GM19351 (cell line): Measurements from ENCODE around the gene OCIAD1.
"Not testable (repeated sequence)": the region's sequence is repeated elsewhere in the genome, so short reads cannot be mapped to it uniquely, and the experiment has no call there.

Experiments used
- ATAC-seq: cut with Tn5 transposase; IDR thresholded peaks from one replicate; pipeline ENCODE4 v1.9.1; 2021; ENCODE audit warnings: mild to moderate bottlenecking, moderate library complexity; ENCODE audit not compliant: unreplicated experiment

The OCIAD1 gene, protein sequence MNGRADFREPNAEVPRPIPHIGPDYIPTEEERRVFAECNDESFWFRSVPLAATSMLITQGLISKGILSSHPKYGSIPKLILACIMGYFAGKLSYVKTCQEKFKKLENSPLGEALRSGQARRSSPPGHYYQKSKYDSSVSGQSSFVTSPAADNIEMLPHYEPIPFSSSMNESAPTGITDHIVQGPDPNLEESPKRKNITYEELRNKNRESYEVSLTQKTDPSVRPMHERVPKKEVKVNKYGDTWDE

DNA sequence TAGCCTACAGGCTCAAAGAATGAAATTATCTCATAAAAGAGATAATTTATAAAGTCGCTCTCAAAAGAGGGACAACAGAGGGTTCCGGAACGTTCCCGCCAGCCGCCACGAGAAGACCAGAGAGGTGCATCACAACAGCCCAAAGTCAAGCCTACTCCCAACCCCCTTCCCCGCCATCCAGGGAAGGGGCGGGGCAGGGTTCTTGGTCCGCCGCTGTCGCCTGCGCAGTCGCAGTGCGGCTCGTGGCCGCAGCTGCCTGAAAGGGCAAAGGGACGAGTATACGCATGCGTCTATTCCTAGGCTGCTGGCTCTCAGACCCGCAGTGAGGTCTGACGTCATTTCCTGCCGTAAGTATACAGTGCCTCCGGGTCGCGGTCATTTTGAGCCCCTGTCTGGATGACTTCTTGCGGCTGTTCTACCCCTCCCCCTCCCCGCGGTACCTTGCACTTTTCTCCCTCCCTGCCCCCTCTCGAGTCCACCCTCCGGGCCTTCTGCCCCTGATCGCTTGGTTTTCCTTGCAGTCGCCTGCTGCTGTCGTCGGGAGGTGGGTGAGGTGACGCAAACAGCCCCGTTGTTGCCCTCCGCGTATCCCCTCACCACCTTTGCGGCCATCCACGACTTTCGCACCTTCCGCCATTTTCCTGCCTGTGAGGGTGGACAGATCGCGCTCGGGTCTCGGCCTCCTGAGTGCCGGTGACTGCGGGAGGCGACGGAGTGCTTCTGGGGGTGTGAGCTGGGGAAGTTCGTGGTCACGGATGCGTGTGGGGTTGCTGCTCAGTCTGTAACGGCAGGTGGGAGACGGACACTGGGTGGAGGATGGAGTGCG lies at the start of gene OCIAD1:
Gene OCIAD1 (plus strand): TSS at position 383 of the 826 bp plus-strand sequence. CDS start 1,537 bp downstream, outside the sequence.
- peak; percentile 98 for ATAC-seq

DNA sequence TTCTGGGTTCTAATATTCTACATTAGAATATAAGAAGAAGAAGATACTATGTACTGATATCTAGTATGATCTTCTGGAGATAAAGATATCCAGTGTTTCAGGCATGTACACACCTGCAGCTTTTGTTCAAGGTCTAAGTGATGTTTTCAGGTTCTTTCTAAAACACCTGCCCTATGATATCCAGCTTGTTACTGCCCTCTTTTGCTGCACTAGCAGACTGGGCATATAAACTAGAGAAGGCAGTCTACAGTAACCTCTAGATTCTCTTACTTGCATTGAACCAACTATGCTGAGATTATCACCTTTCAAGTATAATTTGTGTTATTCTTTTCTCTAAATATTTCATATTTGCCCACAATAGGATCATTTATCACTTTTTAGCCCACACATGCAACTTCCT lies 48.9 kb upstream of the OCIAD1 start:
- ATAC-seq, result no peak

DNA sequence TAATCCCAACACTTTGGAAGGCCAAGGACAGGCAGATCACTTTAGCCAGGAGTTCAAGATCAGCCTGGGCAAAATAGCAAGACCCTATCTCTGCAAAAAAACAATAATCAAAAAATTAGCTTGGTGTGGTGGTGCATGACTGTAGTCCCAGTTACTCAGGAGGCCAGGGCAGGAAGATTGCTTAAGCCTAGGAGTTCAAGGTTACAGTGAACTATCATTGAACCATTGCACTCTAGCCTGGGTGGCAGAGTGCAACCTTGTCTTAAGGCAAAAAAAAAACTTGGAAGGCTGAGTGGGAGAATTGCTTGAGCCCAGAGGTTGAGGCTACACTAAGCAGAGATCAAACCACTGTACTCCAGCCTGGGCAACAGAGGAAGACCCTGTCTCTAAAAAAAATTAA lies 45.6 kb upstream of the OCIAD1 start:
- ATAC-seq, result no peak

DNA sequence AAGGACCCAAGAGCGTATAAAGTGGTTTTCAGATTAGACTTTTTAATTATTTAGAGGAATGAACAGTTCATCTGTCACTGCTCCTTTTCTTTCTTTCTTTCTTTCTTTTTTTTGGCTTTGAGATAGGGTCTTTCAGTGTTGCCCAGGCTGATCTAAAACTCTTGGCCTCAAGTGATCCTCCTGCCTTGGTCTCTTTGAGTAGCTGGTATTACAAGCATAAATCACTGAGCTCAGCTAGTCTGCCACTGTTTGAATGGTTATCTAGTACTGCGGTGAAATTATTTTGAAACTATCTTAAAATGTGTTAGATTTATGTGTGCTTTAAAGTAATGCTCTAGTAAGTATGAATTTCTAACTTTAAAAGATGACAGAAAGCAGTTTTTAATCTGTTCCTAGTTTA lies 44.3 kb upstream of the OCIAD1 start:
- ATAC-seq, result no peak

DNA sequence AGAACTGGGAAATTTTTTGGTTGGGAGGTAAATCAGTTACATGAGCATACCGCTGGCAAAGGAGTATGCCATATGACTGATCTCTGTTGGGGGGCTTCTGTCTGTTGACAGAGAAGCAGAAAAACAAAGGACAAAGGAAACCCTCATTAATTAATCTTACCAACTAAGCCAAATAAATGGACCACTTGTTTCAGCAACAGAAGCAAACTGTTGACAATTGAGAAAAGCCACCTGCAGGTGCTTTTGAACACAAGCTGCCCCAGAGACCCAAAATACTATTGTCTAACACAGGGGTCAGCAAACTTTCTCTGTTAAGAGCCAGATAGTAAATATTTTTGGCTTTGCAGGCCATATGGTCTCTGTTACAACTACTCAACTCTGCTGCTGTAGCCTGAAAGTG lies 43.8 kb upstream of the OCIAD1 start:
- ATAC-seq, result no peak

DNA sequence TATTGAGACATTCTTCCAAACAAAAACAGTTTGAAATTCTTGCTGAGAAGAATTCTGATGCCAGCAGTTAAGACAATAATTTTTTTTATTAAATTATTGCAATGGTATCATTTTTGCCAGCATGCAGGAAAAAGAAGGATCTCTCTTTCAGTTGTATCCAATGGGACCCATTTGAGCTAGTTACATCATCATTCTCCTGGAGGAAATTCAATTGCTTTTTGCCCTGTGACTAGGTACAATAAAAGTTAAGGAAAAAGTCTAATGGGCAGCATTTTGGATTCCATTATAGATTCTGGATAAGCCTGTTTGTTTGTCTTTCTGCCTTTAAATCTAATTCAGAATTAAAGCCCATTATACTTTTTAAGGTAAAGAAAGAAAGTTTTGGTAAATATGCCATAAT lies 40.3 kb upstream of the OCIAD1 start:
- ATAC-seq, result no peak

DNA sequence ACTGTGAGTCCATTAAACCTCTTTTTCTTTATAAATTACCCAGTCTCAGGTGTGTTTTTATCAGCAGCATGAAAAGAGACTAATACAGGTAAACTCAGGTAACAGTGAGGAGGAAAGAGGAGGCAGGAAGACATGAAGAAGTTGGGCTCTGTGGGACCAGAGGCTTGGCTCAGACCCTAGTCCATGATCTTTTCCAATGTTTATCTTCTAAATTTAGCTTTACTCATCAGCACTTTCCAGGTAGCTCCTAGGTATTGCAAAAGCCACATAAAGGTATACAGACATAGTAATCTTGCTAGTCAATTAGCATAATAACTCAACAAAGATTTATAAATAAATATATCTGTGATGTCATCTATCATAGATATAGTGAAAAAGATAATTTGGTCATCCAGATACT lies 39.6 kb upstream of the OCIAD1 start:
- ATAC-seq, result no peak

DNA sequence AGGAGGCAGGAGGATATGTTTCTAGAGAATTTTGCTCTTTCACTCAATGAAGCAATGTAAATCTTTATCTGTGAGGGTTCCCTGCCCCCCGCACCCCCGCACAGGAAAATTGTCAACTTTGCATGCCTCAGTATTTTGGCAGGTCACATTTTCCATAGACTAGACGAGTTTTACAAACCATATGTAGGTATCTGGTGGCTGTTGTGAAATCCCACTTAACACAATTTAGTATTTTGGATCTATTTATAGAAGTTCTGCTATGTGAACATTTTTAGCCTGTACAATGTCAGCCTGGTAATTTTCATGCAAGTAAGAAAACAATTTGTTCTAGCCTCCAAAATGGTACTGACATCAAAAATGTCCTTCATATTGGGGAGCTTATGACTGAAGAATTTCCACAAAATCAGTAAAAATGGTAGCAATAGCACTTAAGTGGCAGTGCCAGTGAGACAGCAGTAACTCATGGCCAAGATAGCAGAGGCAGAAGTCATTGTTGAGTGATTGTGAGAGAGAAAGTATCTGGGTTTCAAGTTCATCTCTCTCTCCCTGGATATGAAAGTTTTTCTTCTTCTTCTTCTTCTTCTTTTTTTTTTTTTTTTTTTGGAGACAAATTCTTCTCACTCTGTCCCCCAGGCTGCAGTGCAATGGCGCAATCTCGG lies 38.4 kb upstream of the OCIAD1 start:
- peak; percentile 73 for ATAC-seq

DNA sequence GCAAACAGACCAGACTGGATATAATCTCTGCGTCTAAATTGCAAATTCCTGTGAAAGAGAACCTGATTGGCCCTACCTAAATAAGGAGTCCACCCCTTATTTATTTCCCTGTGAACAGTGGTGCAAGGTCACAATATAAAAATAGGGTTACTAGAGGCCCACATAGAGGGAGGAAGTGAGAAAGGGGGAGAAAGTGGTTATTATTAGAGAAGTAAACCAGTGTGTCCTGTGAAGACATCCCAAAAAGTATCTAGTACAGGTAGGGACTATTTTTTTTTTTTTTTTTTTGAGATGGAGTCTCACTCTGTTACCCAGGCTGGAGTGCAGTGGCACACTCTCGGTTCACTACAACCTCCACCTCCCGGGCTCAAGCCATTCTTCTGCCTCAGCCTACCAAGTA lies 35.8 kb upstream of the OCIAD1 start:
- ATAC-seq, result peak; percentile 41

DNA sequence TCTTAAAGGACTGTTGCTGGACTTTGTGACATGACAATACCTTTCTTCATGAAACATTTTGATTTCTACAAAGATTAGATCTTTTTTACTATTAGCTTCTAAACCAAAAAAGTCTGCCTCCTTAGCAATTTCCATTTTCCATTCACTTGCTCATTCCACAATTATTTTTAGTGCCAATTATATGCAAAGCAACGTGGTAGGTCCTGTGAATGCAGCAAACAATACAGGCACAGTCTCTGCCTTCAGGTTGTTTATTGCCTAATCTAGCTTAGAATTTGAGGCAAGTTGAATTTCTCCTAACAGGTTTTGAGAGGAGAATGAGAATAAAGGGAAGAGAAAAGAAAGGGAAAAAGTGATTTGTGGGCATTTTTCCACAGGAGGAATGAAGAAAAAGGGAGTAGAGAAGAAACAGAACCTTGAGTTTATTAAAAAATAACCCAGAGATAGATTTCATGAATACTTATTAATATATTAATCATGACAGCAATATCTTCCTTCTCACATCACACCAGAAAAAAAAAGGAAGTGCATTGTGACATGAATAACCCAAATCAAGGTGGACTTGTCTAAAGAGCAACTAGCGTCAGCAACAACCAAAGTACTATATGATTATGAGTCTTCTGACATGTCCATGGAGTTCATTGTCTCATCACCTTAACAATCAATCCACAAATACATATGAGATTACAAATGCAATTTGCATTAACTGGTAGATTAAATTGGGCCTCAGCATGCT lies 34.5 kb upstream of the OCIAD1 start:
- ATAC-seq, result no peak

DNA sequence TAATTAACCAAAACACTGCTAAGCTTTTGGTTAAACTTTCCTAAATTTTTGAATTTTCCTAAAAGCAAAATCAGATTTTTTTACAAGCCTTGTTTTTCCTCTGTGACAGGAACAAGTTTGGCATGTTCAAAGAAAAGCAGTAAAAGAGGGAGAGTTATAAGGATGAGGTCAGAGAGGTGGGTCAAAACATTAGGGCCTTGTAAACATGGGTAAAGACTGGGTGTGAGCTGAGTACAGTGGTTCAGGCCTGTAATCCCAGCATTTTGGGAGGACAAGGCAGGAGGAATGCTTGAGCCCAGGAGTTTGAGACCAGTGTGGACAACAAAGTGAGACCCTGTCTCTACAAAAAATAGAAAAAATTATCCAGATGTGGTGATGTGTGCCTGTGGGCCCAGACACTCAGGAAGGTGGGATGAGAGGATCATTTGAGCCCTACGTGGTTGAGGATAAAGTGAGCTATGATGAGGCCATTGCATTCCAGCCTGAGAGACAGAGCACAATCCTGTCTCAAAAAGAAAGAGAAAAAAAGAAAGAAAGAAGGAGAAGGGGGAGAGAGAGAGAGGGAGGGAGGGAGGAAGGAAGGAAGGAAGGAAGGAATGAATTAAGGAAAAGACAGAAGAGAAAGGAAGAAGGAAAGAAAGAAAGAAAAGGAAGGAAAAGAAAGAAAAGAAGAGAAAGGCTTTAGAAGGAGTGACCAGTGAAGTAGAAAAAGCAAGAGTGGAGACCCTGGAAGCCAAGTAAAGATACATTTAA lies 33.8 kb upstream of the OCIAD1 start:
- no peak for ATAC-seq

DNA sequence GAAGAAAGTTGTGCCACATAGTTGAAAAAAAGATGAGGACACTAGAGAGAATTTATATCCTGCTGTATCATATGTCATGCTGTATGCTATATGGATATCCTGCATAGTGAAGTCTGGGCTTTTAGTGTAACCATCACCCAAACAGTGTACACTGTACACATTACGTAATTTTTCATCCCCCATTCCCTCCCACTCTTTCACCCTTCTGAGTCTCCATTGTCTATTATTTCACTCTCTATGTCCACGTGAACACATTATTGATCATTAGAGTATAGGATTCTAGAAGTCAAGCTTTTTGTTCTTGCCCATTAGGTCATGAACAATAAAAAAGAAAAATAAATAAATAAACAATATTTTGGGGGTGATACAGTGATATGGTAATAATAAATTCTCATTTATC lies 32.8 kb upstream of the OCIAD1 start:
- ATAC-seq, result no peak

DNA sequence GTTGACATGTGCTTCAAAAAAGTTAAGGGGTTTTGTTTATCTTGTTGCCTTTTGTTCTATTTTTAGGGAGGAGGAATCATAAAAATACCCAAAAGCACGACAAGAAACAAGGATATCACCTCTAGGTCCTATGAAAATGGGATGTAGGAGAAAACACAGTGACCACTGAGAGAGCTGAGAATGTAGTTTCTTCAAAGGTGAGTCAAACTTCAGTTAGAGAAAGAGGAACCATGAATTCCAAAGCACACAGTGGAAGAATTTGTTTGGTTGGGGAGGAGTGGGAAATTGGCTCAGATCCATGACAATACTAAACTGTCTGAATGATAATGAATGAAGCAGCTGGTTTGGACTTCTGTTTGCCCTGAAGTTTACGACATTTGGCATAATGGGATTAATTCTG lies 31.7 kb upstream of the OCIAD1 start:
- ATAC-seq, result peak; percentile 46

DNA sequence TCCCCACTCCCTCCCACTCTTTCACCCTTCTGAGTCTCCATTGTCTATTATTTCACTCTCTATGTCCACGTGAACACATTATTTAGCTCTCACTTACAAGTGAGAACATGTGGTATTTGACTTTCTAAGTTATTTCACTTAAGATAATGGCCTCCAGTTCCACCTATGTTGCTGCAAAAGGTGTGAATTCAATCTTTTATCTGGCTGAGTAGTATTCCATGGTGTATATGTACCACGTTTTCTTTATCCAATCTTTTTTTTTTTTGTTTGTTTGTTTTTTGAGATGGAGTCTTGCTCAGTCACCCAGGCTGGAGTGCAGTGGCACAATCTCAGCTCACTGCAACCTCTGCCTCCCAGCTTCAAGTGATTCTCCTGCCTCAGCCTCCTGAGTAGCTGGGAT lies 30.7 kb upstream of the OCIAD1 start:
- ATAC-seq, result not testable (repeated sequence)

DNA sequence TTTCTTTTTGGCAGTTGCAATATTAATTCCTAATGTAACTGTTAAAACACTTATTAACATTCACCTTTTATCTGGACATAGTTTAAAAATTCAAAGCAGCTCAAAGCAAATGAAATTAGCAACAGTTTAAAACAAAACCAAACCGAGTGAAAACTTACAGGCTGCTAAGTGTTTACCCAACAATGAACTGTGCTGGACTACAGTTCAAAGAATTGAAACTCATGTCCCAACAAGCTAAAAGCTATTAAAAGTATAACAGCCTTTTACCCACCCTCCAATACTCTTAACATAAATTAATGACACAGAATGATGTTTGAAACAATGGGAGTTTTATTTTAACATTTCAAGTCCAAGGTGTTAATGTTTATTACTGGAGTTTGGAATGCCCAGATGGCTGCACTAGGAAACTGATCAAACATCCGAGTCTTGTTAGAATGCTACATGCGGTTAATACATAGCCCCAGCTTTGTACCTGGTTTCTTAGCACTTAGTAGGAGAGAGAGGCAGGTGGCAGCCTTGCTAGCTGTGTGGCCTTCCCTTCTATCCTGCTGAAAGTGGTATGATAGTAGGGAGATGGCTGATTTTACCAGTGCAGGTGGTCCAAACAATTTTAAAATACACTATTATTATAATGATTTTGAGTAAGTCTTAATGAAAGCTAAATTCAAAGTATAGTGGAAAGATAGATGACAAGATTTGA lies 29.7 kb upstream of the OCIAD1 start:
- ATAC-seq, result no peak

DNA sequence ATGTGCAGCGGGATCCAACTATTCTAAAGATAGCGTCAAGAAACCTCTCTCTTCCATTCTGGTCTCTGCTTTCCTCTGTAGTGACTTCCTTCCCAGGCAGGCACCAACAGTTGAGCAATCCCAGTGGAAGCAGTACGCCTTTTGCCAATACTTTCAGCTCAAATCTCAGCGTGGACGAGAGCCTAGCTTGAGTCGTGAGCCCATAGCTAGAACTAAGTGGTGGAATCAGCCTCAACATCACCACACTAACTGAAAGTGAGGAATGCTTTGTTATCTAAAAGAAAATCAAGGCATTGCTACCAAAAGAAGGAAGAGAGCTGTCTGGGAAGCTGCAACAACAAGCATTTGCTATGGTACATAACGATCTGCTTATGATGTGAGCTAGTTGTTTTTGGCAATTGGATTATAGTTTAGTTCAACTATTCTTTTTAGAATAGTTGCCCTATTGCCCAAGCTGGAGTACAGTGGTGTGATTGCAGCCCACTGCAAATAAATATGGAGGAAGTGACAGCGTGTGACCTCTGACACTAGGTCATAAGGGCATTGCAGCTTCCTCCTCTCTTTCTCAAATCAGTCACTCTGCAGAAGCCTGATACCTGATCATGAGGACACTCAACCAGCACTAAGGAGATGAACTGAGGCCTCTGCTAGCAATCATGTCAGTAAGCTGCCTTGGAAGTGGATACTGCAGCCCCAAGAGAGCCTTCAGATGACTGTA lies 26.1 kb upstream of the OCIAD1 start:
- ATAC-seq, result no peak

DNA sequence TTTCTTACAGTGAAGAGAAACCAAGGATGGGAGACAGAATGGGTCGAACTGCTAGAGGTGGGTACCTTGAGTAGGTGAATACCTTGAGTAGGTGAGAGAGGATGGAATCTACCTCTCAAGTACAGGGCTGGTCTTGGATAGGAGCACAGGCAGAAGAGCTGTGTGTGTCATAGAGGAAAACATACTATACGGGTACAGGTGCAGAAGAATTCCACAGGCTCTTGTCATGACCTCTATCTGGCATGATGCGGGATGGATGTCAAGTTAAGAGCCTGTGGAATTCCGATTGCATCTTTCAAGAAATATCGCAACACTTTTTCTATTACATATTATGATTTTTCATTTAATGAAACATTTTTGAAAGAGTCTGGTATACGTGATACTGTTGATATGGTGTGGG lies 18.0 kb upstream of the OCIAD1 start:
- ATAC-seq, result no peak

DNA sequence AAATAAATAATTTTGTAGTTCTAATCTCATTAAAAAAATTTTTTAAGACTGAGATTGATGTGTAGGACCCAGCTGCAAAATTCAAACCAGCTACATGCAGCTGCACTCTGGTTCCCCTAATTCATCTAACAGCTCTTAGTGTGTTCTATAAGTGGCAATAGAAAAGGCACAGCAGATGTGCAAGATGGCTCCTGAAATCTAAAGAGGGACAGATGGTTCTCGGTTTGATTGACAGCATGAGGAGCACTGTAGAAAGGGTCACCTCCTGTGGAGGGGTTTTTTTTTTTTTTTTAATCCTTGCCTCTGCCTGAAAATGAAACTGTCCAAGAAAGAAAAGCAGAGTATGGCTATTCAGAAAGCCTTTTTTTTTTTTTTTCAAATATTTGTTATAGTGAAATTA lies 16.9 kb upstream of the OCIAD1 start:
- peak; percentile 77 for ATAC-seq

DNA sequence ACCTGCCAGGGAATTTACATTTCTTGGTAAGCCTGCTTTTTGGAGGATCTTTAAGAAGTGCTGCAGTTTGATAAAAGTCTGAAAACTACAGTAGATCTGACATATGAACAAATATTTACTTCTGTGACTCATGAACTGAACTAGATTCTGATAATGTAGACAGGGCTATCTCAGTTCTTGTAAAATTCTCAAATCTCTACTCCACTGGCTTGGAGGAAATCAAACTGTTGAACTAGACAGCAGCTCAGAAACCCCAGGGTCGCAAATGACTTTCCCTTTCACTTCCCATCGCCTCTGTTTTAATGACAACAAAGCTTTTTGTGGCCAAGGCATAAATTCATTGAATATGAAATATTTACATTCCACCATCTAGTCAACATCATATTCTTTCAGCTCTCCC lies 15.4 kb upstream of the OCIAD1 start:
- peak; percentile 60 for ATAC-seq
